HEK293 (cell line): ENCODE measurements around the gene PEX7.

ENCODE experiments used
- GFI1B ChIP-seq: fragments of 450-650 bp; formaldehyde crosslinking; IDR thresholded peaks from 2 replicates; pipeline ENCODE4 v1.5.1; 2016; ENCODE audit warnings: missing biosample characterization, missing genetic modification characterization
- HOXC10 ChIP-seq: sonication (generic); formaldehyde crosslinking; IDR thresholded peaks from 2 replicates; pipeline ENCODE4 v1.8.1; 2023; ENCODE audit warnings: mild to moderate bottlenecking, missing genetic modification reagents
- IKZF3 ChIP-seq: fragments of 450-650 bp; IDR thresholded peaks from 2 replicates; pipeline ENCODE4 v1.5.0; 2018; ENCODE audit warnings: missing biosample characterization, mild to moderate bottlenecking, missing genetic modification characterization, moderate library complexity
- KLF9 ChIP-seq: fragments of 450-650 bp; formaldehyde crosslinking; IDR thresholded peaks from 2 replicates; pipeline ENCODE4 v1.5.1; 2016; ENCODE audit warnings: missing biosample characterization, missing genetic modification characterization, low read depth
- OSR2 ChIP-seq: fragments of 450-650 bp; formaldehyde crosslinking; IDR thresholded peaks from 2 replicates; pipeline ENCODE4 v1.5.1; 2016; ENCODE audit warnings: missing biosample characterization, missing genetic modification characterization
- SETDB1 ChIP-seq: IDR thresholded peaks from one replicate; pipeline ENCODE4 v1.6.1; 2017; ENCODE audit warnings: mild to moderate bottlenecking, low read length, moderate library complexity, mixed read lengths; ENCODE audit not compliant: insufficient read length
- SP3 ChIP-seq: fragments of 450-650 bp; formaldehyde crosslinking; IDR thresholded peaks from 2 replicates; pipeline ENCODE4 v1.5.1; 2016; ENCODE audit warnings: missing biosample characterization, missing genetic modification characterization
- YY2 ChIP-seq: fragments of 450-650 bp; formaldehyde crosslinking; IDR thresholded peaks from 2 replicates; pipeline ENCODE4 v1.5.1; 2016; ENCODE audit warnings: missing biosample characterization, missing genetic modification characterization
- ZBTB20 ChIP-seq: fragments of 450-650 bp; formaldehyde crosslinking; IDR thresholded peaks from 2 replicates; pipeline ENCODE4 v1.5.1; 2016; ENCODE audit warnings: missing biosample characterization, missing genetic modification characterization
- ZBTB6 ChIP-seq: fragments of 450-650 bp; formaldehyde crosslinking; IDR thresholded peaks from 2 replicates; pipeline ENCODE4 v1.5.1; 2017; ENCODE audit warnings: missing biosample characterization, missing genetic modification characterization
- ZFP69B ChIP-seq: fragments of 450-650 bp; formaldehyde crosslinking; IDR thresholded peaks from 2 replicates; pipeline ENCODE4 v1.5.1; 2016; ENCODE audit warnings: missing biosample characterization, missing genetic modification characterization
- ZNF148 ChIP-seq: fragments of 450-650 bp; formaldehyde crosslinking; IDR thresholded peaks from 2 replicates; pipeline ENCODE4 v1.5.0; 2017; ENCODE audit warnings: missing biosample characterization, missing genetic modification characterization, borderline replicate concordance
- ZNF16 ChIP-seq: fragments of 450-650 bp; formaldehyde crosslinking; IDR thresholded peaks from 2 replicates; pipeline ENCODE4 v1.5.1; 2016; ENCODE audit warnings: low read depth, missing biosample characterization, missing genetic modification characterization
- ZNF174 ChIP-seq: fragments of 450-650 bp; formaldehyde crosslinking; IDR thresholded peaks from 2 replicates; pipeline ENCODE4 v1.5.0; 2017; ENCODE audit warnings: missing biosample characterization, mild to moderate bottlenecking, missing genetic modification characterization
- ZNF221 ChIP-seq: fragments of 450-650 bp; formaldehyde crosslinking; IDR thresholded peaks from 2 replicates; pipeline ENCODE4 v1.5.1; 2017; ENCODE audit warnings: missing biosample characterization, missing genetic modification characterization, borderline replicate concordance
- ZNF239 ChIP-seq: fragments of 450-650 bp; formaldehyde crosslinking; IDR thresholded peaks from 2 replicates; pipeline ENCODE4 v1.5.1; 2016; ENCODE audit warnings: missing biosample characterization, missing genetic modification characterization
- ZNF26 ChIP-seq: fragments of 450-650 bp; formaldehyde crosslinking; IDR thresholded peaks from 2 replicates; pipeline ENCODE4 v1.5.1; 2016; ENCODE audit warnings: missing biosample characterization, missing genetic modification characterization
- ZNF302 ChIP-seq: fragments of 450-650 bp; formaldehyde crosslinking; IDR thresholded peaks from 2 replicates; pipeline ENCODE4 v1.5.1; 2016; ENCODE audit warnings: missing biosample characterization, missing genetic modification characterization, low read depth
- ZNF362 ChIP-seq: fragments of 450-650 bp; formaldehyde crosslinking; IDR thresholded peaks from 2 replicates; pipeline ENCODE4 v1.5.1; 2016; ENCODE audit warnings: missing biosample characterization, missing genetic modification characterization
- ZNF398 ChIP-seq: fragments of 450-650 bp; formaldehyde crosslinking; IDR thresholded peaks from 2 replicates; pipeline ENCODE4 v1.5.1; 2017; ENCODE audit warnings: missing biosample characterization, missing genetic modification characterization
- ZNF404 ChIP-seq: fragments of 450-650 bp; formaldehyde crosslinking; IDR thresholded peaks from 2 replicates; pipeline ENCODE4 v1.5.1; 2017; ENCODE audit warnings: missing biosample characterization, missing genetic modification characterization
- ZNF433 ChIP-seq: fragments of 450-650 bp; formaldehyde crosslinking; IDR thresholded peaks from 2 replicates; pipeline ENCODE4 v1.5.1; 2016; ENCODE audit warnings: missing biosample characterization, missing genetic modification characterization, low read depth
- ZNF473 ChIP-seq: fragments of 450-650 bp; formaldehyde crosslinking; IDR thresholded peaks from 2 replicates; pipeline ENCODE4 v1.5.1; 2017; ENCODE audit warnings: missing biosample characterization, missing genetic modification characterization
- ZNF48 ChIP-seq: fragments of 450-650 bp; formaldehyde crosslinking; IDR thresholded peaks from 2 replicates; pipeline ENCODE4 v1.5.1; 2016; ENCODE audit warnings: missing biosample characterization, missing genetic modification characterization
- ZNF544 ChIP-seq: fragments of 450-650 bp; formaldehyde crosslinking; IDR thresholded peaks from 2 replicates; pipeline ENCODE4 v1.5.0; 2017; ENCODE audit warnings: missing biosample characterization, missing genetic modification characterization
- ZNF624 ChIP-seq: fragments of 450-650 bp; formaldehyde crosslinking; IDR thresholded peaks from 2 replicates; pipeline ENCODE4 v1.5.1; 2017; ENCODE audit warnings: missing biosample characterization, missing genetic modification characterization
- ZNF626 ChIP-seq: fragments of 450-650 bp; sonication (Bioruptor Pico); formaldehyde crosslinking; IDR thresholded peaks from 2 replicates; pipeline ENCODE4 v1.5.1; 2018; ENCODE audit warnings: missing biosample characterization, missing genetic modification characterization, inconsistent platforms
- ZNF670 ChIP-seq: fragments of 450-650 bp; formaldehyde crosslinking; IDR thresholded peaks from 2 replicates; pipeline ENCODE4 v1.5.1; 2016; ENCODE audit warnings: missing biosample characterization, missing genetic modification characterization, low read depth
- ZNF791 ChIP-seq: fragments of 450-650 bp; formaldehyde crosslinking; IDR thresholded peaks from 2 replicates; pipeline ENCODE4 v1.5.1; 2016; ENCODE audit warnings: missing biosample characterization, missing genetic modification characterization
- ZNF837 ChIP-seq: fragments of 450-650 bp; formaldehyde crosslinking; IDR thresholded peaks from 2 replicates; pipeline ENCODE4 v1.5.1; 2016; ENCODE audit warnings: missing biosample characterization, missing genetic modification characterization

PEX7 gene

GRCh38 chr6:136822376-136823127 is at the start of gene PEX7 (continued):
- TF ChIP-seq ZBTB20 (tag by site-specific recombination) (peak; percentile 97), ZNF16 (tag by site-specific recombination) (no peak), ZNF148 (tag by site-specific recombination) (no peak), ZNF362 (tag by site-specific recombination) (no peak), ZNF544 (tag by site-specific recombination) (no peak), ZNF398 (tag by site-specific recombination) (no peak), ZNF473 (tag by site-specific recombination) (no peak), ZNF48 (tag by site-specific recombination) (no peak), ZFP69B (peak; percentile 56; the same call in 1 of the 2 replicates), HOXC10 (peak; percentile 79; the same call in 1 of the 2 replicates), ZNF239 (tag by site-specific recombination) (no peak), ZNF174 (tag by site-specific recombination) (no peak), ZNF221 (tag by site-specific recombination) (no peak), OSR2 (no peak), ZNF26 (tag by site-specific recombination) (no peak), ZNF626 (tag by site-specific recombination) (peak; percentile 41; the same call in 1 of the 2 replicates), ZNF837 (no peak), ZNF433 (tag by site-specific recombination) (no peak), ZNF791 (tag by site-specific recombination) (no peak), IKZF3 (peak; percentile 31; the same call in 1 of the 2 replicates), ZNF404 (tag by site-specific recombination) (no peak), SETDB1 (no peak), SP3 (tag by site-specific recombination) (peak; percentile 55), ZNF302 (tag by site-specific recombination) (no peak), GFI1B (tag by site-specific recombination) (no peak), ZNF670 (tag by site-specific recombination) (no peak), ZBTB6 (tag by site-specific recombination) (peak; percentile 73; the same call in 1 of the 2 replicates), YY2 (tag by site-specific recombination) (no peak), KLF9 (tag by site-specific recombination) (peak; percentile 42; the same call in 1 of the 2 replicates), ZNF624 (tag by site-specific recombination) (no peak)
